ENCODE measurements around the gene CREB3.

The CREB3 gene

DNA sequence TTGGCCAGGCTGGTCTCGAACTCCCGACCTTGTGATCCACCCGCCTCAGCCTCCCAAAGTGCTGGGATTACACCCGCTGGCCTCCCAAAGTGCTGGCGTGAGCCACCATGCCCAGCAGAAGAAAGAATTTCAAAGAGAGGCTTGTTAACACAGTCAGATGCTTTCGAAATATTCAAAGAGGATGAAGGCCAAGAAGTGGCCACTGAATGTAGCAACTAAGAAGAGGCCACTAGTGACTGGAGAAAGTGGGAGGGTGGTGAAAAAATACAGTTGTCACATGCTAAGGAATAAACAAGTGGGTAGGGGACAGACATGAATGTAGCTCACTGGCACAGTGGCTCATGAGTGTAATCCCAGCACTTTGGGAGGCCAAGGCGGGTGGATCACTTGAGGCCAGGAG, 29.8 kb upstream of the CREB3 start:
- DNase-seq, result no peak

GRCh38 chr9:35703906-35704672, 28.4 kb upstream of the CREB3 start:
- no peak for DNase-seq

GRCh38 chr9:35705372-35705771, 27.1 kb upstream of the CREB3 start:
- no peak for DNase-seq

GRCh38 chr9:35705836-35706430, 26.5 kb upstream of the CREB3 start:
- DNase-seq, result no peak

GRCh38 chr9:35706951-35707350, 25.5 kb upstream of the CREB3 start:
- no peak for DNase-seq

DNA sequence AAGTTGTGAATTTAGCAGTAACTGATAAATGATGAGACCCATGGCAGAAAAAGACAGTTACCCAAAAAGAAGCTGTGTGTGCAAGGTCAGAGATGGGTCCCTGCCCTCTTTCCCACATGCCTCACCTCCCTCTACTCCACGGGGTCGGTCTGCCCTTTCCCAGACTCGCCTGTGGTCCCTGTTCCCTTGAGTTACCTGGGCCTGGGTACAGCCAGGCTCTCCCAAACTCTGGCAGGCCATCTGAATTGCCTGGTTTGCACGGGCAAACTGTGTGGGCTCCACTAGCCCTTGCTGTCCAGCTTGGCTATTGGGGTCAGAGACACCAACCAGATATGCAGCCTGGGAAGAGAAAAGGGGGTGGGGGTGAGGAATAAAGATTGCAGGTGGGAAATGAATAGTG, 24.3 kb upstream of the CREB3 start:
- DNase-seq, result no peak

GRCh38 chr9:35710818-35711500, 21.5 kb upstream of the CREB3 start:
- no peak for DNase-seq

DNA sequence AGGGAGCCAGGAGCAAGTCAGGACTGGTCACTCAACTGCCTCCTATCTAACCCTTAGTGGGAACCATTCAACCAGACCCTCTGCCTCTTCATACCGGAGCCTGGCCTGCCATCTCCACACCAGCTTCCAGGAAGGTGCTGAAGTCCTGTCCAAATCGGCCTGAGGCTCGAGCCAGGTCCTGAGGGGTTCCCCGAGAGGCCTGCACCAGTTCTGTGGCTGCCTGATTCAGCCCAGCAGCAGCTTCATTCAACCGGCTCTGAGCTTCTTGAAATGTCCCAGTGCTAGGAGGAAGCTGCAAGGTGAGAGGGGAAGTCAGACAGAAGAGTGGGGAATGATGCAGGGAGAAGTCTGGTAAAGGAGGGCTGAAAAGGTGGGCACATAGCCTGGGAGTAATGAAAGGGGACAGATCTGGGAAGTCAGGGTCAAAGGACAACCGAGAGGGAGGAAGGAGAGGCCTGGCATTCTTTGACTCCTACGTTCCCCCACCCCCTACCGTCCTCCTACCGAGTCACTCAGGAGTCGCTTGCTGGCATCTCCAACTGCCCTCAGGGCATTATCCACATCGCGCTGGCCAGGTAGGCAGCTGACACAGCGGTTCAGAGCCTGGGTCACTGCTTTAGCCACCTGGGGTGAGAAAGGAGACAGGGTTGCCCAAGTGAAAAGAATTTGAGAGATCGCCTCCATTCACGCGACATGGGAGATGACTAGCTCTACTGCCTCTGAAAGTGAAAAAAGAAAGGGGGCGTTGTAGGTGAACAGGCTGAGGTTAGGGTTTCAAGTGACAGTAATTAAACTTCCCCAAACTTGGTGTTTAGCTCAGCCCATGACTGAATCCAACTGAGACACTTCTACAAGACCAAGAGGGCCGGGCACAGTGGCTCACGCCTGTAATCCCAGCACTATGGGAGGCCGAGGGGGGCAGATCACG, 20.7 kb upstream of the CREB3 start:
- no peak for DNase-seq

GRCh38 chr9:35712762-35713400, 19.6 kb upstream of the CREB3 start:
- no peak for DNase-seq

- no peak for DNase-seq
Observed at GRCh38 chr9:35713578-35713977, 18.9 kb upstream of the CREB3 start.

DNA sequence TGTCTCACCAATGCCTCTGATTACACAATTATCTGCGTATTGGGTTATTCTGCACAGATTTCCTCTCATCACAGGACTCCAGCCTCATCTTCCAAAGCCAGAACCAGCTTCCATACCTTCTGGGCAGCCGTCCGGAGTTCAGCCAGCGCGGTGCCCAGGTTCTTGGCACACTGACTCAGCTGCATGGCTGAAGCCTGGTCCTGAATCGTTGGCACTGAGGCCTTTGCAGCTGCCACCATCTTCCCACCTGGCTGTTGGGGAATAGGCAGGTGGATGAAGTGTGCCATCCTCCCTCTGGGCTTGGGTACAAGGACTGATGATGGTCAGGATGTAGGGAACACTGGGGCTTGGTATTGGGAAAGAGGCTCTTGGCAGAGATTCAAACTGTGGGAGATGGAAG, 18.3 kb upstream of the CREB3 start:
- DNase-seq, result no peak

GRCh38 chr9:35714579-35715252, 17.8 kb upstream of the CREB3 start:
- DNase-seq, result no peak

- DNase-seq, result no peak
Observed at GRCh38 chr9:35716230-35716629, 16.2 kb upstream of the CREB3 start.

GRCh38 chr9:35717132-35717870, 15.2 kb upstream of the CREB3 start:
- DNase-seq, result no peak

DNA sequence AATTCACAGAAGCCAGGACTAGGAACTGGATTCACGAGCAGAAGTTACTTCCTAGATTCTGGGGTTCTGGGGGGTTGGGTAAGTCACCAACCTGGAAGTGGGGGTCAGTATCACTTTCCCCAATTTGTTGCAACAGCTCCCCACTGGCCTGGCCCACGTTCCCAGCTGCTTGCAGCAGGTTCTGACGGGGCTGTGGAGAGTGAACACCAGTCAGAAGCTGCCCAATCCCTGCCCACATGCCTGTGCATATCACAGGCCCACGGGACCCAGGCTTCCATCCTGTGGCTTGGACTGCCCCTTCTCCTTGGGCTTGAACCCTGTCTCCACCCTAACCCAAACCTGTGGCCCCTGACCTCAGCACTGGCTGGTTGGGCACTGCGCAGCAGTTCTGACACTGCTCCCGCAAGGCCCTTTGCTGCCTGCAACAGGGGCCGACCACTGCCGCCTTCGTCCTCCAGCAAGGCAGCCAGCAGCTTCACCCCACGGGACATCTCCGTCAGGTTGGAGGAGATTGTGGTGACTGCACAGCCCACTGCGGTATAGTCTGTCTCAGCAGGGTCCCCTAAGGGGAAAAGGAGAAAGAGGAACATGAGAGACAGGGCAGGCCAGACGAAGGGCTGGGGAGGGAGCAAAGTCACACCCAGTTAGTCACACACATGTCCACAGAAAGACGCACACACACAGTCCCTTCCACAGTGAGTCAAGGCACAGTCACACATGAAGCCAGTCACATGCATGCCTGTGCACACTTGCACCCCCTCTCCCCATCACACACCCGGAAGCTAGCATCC, 13.6 kb upstream of the CREB3 start:
- peak in 1 of 2 donors; percentile 47 for DNase-seq

DNA sequence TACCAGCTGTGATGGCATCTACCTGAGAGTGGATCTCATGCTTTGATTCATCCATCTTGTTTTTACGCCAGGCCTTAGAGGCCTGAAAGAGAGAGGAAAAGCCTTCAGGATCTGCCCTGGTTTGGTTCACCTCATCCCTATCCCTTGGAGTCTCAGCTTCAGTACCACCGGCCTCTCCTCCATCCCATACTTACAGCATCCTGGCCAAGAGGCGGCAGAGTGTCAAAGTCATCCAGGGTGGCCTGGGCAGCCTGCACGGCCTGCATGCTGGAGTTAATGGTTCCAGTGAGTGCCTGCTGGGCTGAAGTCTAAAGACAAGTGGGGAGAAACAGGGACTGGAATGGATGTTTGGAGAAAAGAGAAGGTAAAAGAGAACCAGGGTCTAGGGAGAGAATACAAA, 12.9 kb upstream of the CREB3 start:
- DNase-seq, result no peak

DNA sequence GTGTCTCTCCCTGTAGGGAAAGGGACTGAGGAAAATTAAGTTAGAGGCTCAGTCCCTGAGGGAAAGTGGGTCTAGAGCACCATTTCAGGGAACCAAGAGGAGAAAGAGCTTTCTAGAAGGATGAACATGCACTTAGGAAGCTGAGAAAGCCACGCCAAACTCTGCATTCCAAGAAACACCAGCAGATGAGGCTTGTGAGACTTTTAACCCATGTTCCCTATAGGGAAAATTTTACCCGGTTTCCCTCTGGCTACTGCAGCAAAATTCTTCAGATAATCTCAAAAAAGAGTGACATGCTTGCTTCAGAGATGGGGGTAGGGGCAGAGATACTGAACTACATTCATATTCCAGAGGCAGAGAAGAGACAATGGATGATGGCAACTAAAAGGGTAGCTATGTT, 9.0 kb upstream of the CREB3 start:
- no peak for DNase-seq

DNA sequence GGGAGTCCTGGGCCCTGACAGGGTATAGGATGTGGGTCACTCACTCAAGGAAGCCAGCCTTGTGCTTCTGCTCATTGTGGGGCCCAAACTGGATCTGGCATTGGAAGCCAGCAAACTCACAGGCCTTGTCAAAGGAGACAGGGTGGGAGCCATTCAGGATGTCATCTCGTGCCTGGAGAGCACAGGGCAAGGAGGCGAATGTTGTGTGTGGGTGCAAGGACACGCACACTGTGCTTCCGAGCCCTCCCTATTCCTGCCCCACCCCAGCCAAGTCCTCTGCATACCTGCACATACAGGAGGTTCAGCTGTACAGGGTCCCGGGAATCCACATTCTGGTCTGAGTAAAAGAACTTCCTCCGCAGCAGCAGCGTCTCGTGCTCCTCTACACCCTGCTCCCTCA, 8.6 kb upstream of the CREB3 start:
- no peak for DNase-seq

GRCh38 chr9:35725362-35725761, 7.1 kb upstream of the CREB3 start:
- DNase-seq, result no peak

DNA sequence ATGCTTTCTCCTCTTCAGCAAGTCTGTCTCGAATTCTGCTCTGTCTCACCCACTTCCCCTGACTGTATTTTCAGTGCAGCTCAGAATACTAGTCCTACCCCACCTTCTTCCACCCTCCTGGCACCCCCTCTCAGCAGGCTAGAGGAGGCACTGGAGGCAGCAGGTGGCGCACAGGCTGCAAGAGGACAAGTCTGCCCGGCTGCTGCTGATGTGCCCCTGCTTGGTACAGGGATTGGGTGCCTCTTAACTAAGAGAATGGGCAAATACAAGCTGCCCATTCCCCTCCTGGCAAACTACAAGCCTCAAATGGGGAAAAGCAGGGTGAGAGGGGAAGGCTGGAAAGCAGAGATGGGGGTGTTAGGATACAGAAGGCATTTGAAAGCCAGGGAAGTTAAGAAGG, 5.5 kb upstream of the CREB3 start:
- DNase-seq, result peak; percentile 39 to 58

DNA sequence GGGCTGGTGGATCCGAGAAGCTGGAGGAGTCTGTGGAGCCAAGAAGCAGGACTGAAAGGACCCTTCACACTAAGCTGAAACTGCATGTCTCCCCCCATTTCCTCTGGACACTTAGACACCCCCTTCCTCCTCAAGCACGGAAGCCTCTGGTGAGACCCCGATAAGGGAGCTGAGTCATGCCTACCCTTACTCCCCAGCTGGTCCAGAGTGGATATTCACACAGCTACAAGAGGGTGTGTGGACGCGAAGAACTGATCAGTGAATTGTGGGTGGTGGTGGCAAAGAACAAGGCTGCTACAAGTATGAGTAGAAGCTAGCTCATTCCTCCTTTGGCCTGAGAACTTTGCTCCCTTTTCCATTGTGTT, 4.8 kb upstream of the CREB3 start:
- DNase-seq, result no peak
